NT2/D1 (cell line): ENCODE measurements around the gene MGARP.
"Not testable (repeated sequence)": the region's sequence is repeated elsewhere in the genome, so short reads cannot be mapped to it uniquely, and the experiment has no call there.

Source experiments
- DNase-seq: peaks from one replicate; pipeline ENCODE4 v3.0.0-alpha.2; 2011; ENCODE audit warnings: low read depth, low spot score
- H3K27me3 ChIP-seq: 2 replicates; pipeline ENCODE4 v1.6.0; 2011; ENCODE audit warnings: mild to moderate bottlenecking; ENCODE audit not compliant: insufficient read length, insufficient read depth
- H3K36me3 ChIP-seq: 2 replicates; pipeline ENCODE4 v1.6.1; 2011; ENCODE audit warnings: mild to moderate bottlenecking, low read length, mixed read lengths; ENCODE audit not compliant: insufficient read depth, insufficient read length
- H3K4me1 ChIP-seq: 2 replicates; pipeline ENCODE4 v1.5.1; 2011; ENCODE audit not compliant: insufficient read depth, insufficient read length
- H3K4me3 ChIP-seq: 2 replicates; pipeline ENCODE4 v1.5.1; 2011; ENCODE audit warnings: low read depth; ENCODE audit not compliant: insufficient read length
- H3K9ac ChIP-seq: 2 replicates; pipeline ENCODE4 v1.6.0; 2011; ENCODE audit warnings: low read depth; ENCODE audit not compliant: insufficient read length
- H3K9me3 ChIP-seq: 2 replicates; pipeline ENCODE4 v1.5.1; 2011; ENCODE audit warnings: mild to moderate bottlenecking, low read length; ENCODE audit not compliant: insufficient read depth
- SUZ12 ChIP-seq: IDR thresholded peaks from 2 replicates; pipeline ENCODE4 v1.6.1; 2011; ENCODE audit not compliant: insufficient read length, insufficient read depth; ENCODE audit errors: extremely low read depth
- YY1 ChIP-seq: IDR thresholded peaks from 2 replicates; pipeline ENCODE4 v1.6.1; 2011; ENCODE audit not compliant: insufficient read length, insufficient read depth
- ZNF274 ChIP-seq: IDR thresholded peaks from 2 replicates; pipeline ENCODE4 v1.6.1; 2011; ENCODE audit warnings: mild to moderate bottlenecking, low read depth, low read length

Gene MGARP

DNA sequence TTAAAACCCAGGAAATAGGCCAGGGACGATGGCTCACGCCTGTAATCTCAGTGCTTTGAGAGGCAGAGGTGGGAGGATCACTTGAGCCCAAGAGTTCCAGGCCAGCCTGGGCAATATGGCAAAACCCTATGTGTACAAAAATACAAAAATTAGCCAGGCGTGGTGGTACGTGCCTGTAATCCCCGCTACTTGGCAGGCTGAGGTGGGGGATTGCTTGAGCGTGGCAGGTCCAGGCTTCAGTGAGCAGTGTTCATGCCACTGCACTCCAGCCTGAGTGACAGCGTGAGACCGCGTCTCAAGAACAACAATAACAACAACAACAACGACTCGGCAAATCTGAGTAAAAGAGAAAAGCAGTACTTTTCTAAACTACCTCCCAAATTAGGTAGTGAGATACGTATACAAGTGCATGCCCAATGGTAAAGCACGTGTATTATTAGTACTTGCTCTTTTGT is 35.2 kb upstream of the MGARP start:
- H3K4me3 ChIP-seq: no peak overlapping the region
- no peaks in the 10 kb centered on the region for H3K27me3 ChIP-seq
- H3K9ac ChIP-seq: no peak overlapping the region
- no peaks in the 10 kb centered on the region for H3K9me3 ChIP-seq
- peaks cover 4% of the 10 kb centered on the region for H3K4me1 ChIP-seq
- TF ChIP-seq YY1: no peak
- TF ChIP-seq SUZ12: no peak
- no peak for TF ChIP-seq ZNF274
- DNase-seq: no peak
- H3K36me3 ChIP-seq: no peaks in the 10 kb centered on the region

DNA sequence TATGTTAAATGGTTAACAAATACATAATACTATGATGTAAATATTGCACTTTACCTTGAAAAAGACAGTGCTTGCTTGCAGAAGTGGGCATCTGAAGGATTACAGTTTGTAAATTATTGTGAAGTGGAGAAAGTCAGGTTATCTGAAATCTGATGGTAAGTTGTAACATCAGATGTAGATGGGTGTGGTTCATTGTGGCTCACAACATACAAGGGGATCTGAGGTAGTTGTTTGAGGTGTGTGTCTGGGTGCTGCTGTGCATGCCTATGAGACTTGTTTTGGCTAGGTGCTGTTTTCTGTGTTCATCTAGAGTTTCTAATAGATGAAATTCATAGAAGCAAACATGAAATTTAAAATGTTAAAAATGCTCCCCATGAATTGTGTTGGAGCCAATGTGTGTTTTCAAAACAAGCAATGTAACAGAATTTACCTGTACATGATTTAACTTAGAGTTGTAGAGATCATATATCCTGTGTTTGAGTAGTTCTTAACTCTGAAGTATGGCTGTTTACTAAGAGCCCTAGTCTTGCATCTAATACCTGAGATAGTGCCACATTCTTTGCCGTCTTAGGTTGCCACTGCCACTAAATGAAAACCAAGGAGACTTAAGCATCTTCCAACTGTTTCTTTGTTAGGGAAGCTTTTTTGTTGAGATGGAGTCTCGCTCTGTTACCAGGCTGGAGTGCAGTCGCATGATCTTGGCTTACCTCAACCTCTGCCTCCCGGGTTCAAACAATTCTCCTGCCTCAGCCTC is 34.2 kb upstream of the MGARP start:
- H3K9ac ChIP-seq: no peak overlapping the region
- TF ChIP-seq YY1 (no peak), SUZ12 (no peak), ZNF274 (no peak)
- peaks cover 4% of the 10 kb centered on the region for H3K4me1 ChIP-seq
- no peak overlapping the region for H3K4me3 ChIP-seq
- no peaks in the 10 kb centered on the region for H3K27me3 ChIP-seq
- no peaks in the 10 kb centered on the region for H3K36me3 ChIP-seq
- H3K9me3 ChIP-seq: no peaks in the 10 kb centered on the region
- DNase-seq: no peak

GRCh38 chr4:139313414-139313813 is 33.4 kb upstream of the MGARP start:
- not testable (repeated sequence) for H3K9ac ChIP-seq, H3K4me1 ChIP-seq, H3K36me3 ChIP-seq, H3K27me3 ChIP-seq, H3K4me3 ChIP-seq, H3K9me3 ChIP-seq, DNase-seq

DNA sequence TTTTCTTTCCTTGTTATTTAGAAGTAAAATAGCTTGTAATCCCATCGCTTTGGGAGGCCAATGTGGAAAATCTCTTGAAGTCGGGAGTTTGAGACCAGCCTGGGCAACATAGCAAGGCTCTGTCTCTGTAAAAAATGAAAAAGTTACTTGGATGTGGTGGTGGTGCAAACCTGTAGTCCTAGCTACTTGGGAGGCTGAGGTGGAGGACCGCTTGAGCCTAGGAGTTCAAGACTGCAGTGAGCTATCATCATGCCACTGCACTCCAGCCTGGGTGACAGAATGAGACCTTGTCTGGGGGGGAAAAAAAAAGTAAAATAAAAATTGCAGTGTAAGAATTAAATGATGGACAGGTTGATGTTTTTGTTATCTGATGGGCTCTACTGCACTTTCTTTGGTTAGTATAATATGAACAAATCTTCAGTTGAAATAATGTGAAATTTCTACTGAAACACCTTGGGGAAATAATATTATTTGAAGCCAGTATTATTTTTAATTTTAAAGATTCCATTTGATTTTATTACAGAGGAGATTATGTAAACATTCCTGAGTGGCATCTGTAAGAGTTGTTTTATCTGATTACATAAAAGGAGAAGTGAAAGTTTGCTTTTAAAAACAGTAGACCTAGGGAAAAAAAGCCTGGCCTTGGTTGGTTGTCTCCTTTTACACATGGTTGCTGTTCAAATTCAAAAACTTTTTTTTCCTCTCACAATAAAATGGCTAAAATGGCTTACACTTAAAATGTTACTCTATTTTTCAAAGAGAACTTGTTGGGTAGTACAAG is 32.7 kb upstream of the MGARP start:
- no peaks in the 10 kb centered on the region for H3K9me3 ChIP-seq
- H3K9ac ChIP-seq: no peak overlapping the region
- no peak for TF ChIP-seq SUZ12
- TF ChIP-seq YY1: no peak
- no peak for TF ChIP-seq ZNF274
- no peaks in the 10 kb centered on the region for H3K27me3 ChIP-seq
- peaks cover 4% of the 10 kb centered on the region for H3K36me3 ChIP-seq
- no peak for DNase-seq
- peaks cover 4% of the 10 kb centered on the region for H3K4me1 ChIP-seq
- no peak overlapping the region for H3K4me3 ChIP-seq

DNA sequence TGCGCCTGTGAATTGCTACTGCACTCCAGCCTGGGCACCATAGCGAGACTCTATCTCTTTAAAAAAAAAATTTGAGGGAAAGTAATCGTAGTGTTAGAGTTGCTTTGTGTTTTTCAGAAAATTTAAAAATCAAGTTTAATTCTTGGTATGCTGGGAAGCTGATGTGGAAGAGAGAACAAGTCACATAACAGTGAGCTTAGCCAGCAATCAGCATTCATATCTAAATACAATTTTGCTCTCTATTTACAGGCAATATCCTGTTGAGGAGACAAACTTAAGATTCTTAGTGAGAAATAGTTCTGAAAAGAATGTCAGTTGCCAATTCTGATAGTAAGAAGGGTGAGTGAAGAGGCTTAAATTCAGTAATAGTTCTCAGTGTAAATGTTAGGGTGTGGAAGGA is 31.9 kb upstream of the MGARP start:
- Histone ChIP-seq H3K27me3 (no peaks in the 10 kb centered on the region), H3K9me3 (no peaks in the 10 kb centered on the region), H3K4me1 (peaks cover 4% of the 10 kb centered on the region), H3K9ac (no peak overlapping the region), H3K36me3 (peaks cover 6% of the 10 kb centered on the region), H3K4me3 (no peak overlapping the region)
- no peak for TF ChIP-seq YY1
- no peak for TF ChIP-seq SUZ12
- no peak for TF ChIP-seq ZNF274
- DNase-seq: no peak

DNA sequence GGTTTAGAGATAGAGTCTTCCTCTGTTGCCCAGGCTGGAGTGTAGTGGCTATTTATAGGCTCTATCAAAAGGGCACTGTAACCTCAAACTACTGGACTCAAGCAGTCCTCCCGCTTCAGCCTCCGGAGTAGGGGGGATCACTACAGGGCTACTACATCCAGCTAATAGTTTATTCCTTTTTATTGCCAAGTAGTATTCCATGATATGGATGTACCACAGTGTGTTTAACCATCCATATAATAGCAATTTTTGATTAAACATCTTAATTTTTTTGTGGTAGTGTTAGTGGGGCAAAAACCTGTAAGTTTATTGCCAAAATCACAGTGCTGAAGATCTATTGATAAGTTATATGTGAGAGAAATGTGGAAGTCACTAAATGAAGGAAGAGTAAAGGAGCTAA is 24.9 kb upstream of the MGARP start:
- no peaks in the 10 kb centered on the region for H3K4me1 ChIP-seq
- H3K9ac ChIP-seq: no peak overlapping the region
- no peaks in the 10 kb centered on the region for H3K27me3 ChIP-seq
- H3K36me3 ChIP-seq: peaks cover 30% of the 10 kb centered on the region
- no peak for DNase-seq
- H3K4me3 ChIP-seq: no peak overlapping the region
- TF ChIP-seq SUZ12 (no peak), ZNF274 (no peak), YY1 (no peak)
- H3K9me3 ChIP-seq: peaks cover 6% of the 10 kb centered on the region; the same call in 1 of the 2 replicates

- Histone ChIP-seq H3K36me3 (peaks cover 24% of the 10 kb centered on the region), H3K9me3 (peaks cover 6% of the 10 kb centered on the region; the same call in 1 of the 2 replicates), H3K9ac (peak within 1 kb of the TSS; percentile 98), H3K4me1 (no peaks in the 10 kb centered on the region), H3K27me3 (no peaks in the 10 kb centered on the region), H3K4me3 (peak within 1 kb of the TSS; percentile 93)
- no peak for TF ChIP-seq ZNF274
- no peak for TF ChIP-seq YY1
- DNase-seq: no peak
Measured at GRCh38 chr4:139301821-139302611, 22.0 kb upstream of the MGARP start, which contains the start of gene NDUFC1. Gene NDUFC1 (minus strand): TSS chr4:139302477. CDS start chr4:139295798, 6,679 bp downstream.
